NCI-H2171 treated with DMSO at 0.1 percent for 48 hours (cell line): ENCODE results near the gene ANKRD27.
"Not testable (repeated sequence)": the region's sequence is repeated elsewhere in the genome, so short reads cannot be mapped to it uniquely, and the experiment has no call there.

Experiments
- DNase-seq: peaks from one replicate; lab custom pipeline; 2025; lab: John Stamatoyannopoulos, UW

The ANKRD27 gene

DNA sequence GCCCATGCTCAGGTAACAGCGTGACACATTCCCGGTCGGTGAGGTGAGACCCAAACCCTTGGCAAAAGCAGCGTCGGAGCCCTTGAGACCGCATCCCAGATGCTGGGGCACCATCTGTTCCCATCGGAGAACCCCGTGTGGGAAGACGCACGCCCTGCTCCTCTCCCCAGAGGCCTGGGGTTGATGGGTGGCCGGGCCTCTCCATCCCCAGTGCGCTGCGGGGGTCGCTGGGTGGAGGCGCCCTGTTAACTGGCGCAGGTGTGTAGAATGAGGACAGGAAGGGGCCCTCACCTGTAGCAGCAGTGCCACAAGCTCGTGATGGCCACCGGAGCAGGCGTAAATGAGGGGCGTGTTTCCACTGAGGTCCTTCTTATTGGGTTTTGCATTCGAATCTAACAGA lies 69.4 kb downstream of the ANKRD27 start:
- DNase-seq, result peak; percentile 71

DNA sequence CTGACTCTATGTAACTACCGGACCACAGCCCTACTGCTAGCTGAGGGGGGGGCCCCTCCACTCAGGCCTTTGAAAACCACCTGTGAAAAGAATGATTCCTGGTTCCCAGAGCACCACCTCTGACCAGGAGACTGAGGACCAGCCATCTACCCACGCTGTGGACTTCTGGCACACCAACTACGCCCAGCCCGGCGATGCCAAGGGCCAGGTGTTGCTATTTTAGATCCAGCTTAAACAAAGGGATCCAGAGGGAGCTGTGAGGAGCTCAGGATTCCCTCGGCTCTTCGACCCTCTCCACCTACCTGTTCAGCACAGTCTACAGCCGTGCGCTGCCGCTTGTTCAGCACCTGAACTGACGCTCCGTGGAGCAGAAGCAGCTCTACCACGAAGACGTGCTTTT lies 71.0 kb downstream of the ANKRD27 start:
- DNase-seq, result no peak

DNA sequence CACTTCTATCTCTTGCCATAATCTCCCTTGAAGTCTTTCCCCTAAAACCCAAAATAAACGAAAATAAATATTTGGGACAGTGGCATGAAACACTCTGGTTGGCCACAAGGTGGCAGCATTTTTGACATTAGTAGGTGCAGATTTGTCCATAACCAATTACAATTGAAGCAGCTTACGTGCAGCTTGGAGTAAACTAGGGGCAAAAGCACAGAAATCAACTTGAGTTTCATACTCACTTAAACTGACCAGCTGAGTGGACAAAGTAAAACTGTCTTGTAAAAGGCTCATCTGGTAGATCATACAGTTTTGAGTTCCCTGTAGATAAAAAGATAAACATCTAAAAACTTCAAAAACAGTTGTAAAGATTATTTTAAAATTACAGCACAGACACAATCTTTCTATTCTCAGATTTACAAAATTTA lies 75.2 kb downstream of the ANKRD27 start:
- DNase-seq, result peak; percentile 62

DNA sequence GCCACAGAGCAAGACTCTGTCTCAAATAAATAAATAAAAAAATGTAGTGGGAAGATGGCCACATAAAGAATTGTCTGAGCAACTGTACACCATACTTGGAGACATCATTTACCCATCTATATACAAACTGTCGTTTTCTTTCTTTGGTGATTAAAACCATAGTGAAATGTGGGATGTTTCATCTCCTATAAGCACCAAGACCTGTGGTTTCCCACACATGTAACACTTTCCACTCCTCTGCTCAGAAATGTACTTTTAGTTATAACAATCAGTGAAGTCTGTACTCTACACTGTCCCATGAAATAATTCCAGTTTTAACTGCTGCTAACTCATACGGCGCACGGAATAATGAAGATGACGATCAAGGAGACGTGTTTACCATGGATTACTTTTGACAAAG lies 75.7 kb downstream of the ANKRD27 start:
- no peak for DNase-seq

DNA sequence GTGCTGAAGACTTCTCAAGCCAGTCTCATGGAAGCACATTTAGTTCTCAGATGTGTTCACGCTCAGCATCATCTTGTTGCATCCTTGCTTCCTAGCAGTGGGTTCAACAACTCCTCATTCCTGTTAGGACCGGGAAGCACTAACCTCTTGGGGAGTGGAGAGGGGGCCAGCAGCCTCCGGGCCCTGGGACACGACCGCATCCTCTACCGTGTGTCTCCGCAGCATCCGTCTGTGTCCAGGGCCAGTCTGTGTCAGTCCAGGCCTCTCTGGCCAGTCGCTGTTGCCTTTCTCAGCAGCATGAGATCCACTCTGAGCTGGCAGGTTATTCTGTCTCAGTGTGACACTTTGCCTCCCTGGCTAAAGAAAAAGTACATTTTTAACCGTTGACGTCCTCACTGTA lies 77.0 kb downstream of the ANKRD27 start:
- no peak for DNase-seq

DNA sequence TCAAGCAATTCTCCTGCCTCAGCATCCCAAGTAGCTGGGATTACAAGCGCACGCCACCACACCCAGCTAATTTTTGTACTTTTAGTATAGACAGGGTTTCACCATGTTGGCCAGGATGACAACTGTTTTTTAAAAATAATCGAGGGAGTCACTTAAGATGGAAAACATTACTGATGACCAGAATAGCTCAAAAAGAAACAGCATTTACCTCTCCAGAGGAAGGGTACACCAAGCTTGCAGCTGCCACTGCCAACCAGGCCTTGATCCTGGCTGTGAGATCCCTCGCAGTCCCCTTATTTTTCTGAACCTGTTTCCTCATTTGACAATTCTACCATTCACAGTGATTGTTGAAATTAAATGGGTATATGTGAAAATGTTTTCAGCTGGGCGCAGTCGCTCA lies 79.5 kb downstream of the ANKRD27 start:
- no peak for DNase-seq

DNA sequence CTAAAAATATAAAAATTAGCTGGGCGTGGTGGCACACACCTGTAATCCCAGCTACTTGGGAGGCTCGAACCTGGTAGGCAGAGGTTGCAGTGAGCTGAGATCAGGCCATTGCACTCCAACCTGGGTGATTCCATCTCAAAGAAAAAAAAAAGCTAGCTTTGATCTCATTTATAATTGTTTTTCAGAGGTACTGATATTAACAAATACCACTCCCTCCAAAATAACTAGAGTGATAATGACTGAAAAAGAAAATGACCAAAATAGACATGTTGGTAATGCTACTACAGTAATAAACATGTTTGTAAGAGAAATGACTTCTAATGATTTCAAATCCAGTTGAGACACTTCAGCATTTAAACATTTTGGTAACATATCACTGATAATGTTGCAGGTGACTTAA lies 81.0 kb downstream of the ANKRD27 start:
- no peak for DNase-seq

DNA sequence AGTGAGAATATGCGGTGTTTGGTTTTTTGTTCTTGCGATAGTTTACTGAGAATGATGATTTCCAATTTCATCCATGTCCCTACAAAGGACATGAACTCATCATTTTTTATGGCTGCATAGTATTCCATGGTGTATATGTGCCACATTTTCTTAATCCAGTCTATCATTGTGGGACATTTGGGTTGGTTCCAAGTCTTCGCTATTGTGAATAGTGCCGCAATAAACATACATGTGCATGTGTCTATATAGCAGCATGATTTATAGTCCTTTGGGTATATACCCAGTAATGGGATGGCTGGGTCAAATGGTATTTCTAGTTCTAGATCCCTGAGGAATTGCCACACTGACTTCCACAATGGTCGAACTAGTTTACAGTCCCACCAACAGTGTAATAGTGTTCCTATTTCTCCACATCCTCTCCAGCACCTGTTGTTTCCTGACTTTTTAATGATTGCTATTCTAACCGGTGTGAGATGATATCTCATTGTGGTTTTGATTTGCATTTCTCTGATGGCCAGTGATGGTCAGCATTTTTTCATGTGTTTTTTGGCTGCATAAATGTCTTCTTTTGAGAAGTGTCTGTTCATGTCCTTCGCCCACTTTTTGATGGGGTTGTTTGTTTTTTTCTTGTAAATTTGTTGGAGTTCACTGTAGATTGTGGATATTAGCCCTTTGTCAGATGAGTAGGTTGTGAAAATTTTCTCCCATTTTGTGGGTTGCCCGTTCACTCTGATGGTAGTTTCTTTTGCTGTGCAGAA lies 87.1 kb downstream of the ANKRD27 start:
- DNase-seq, result not testable (repeated sequence)

DNA sequence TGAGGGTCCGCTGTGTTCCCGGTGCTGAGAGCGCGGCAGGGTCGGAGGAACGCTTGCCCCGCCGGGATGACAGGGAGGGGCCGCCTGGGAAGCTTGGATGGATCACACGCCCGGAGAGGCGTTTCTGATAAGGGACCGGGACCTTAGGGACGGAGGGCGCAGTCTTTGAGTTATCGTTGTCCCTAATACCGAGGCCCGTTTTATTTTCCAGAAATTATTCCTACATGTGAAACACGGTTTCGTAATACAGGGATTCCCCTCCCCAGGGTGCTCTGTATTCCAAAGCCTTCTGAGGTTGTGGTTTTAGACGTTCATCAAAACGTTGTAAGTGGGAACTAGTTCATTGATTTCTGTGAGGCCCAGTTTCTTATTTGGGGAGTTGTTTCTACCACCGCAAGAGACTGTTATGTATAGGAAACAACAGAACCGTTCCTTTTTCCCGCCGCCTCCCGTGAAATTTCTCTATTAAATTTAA lies 93.2 kb downstream of the ANKRD27 start:
- DNase-seq, result peak; percentile 9

DNA sequence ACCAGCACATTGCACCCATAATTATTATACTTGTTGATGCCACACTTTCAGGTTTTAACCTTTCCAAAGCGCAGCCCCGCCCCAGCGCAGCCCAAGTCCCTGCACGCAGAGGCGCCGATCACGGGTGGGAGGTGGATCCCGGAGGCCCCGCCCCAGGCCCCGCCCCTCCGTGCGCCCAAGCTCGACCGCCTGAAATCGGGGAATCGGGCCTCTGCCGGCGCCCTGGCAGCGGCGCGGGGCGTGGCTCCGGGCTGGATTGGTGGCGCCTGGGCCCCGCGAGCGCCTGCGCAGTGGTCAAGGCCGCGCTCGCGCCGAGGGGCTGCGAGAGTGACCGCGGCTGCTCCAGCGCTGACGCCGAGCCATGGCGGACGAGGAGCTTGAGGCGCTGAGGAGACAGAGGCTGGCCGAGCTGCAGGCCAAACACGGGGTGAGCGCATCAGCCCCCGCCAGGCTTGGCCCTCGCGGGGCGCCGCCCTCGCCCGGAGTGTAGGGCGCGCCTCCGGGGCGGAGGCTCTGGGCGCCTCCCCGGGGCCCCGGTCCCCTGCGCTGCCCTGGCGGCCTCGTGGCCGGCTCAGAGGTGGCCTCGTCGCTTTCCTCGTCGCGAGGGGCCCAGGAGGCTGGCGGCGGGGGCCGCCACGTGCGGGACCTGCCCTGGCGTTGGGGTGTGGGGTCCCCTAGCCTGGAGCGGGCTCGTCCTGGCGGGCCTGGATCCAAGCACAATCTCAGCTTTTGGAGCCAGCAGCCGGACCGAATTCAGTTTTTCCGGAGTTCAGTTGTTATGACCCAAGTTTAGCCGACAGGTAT lies 93.9 kb downstream of the ANKRD27 start, which contains the start of gene PDCD5:
Gene PDCD5 (plus strand): TSS at position 290 of the 804 bp plus-strand sequence. CDS start 72 bp downstream, at position 362.
- peak; percentile 90 for DNase-seq

DNA sequence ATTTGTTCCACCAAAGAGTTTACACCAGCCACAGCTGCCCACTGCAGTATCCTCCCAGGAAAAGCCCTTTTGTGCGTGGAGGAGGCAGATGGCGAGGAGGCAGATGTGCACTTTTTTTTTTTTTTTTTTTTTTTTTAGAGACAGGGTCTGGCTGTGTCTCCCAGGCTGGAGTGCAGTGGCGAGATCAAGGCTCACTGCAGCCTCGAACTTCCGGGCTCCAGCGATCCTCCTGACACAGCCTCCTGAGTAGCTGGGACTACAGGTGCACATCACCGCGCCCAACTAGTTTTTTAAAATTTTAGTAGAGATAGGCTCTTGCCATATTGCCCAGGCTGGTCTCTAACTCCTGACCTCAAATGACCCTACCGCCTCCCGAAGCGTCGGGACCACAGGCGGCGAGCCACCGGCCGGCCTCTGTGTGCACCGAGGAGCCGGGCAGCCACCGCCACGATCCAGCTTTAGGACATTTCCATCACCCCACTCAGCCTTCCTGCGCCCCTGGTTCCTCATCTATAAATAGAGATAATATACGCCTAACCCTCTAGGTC lies 94.6 kb downstream of the ANKRD27 start:
- DNase-seq, result peak; percentile 67

DNA sequence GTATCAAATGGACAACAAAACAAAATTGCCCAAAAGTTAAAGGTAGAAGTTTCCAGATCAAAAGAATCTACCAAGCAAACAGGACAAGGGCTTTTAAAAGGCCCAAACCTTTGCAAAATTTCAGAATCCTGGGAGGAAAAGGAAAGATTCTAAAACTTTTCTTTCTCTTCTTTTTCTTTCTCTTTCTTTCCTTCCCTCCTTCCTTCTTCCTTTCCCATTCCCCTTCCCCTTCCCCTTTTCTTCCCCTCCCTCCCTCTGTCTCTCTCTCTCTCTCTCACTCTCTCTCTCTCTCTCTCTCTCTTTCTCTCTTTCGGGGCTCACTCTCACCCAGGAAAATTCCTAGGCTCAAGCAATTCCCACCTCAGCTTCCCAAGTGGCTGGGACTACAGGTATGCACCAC lies 98.2 kb downstream of the ANKRD27 start:
- DNase-seq, result no peak

DNA sequence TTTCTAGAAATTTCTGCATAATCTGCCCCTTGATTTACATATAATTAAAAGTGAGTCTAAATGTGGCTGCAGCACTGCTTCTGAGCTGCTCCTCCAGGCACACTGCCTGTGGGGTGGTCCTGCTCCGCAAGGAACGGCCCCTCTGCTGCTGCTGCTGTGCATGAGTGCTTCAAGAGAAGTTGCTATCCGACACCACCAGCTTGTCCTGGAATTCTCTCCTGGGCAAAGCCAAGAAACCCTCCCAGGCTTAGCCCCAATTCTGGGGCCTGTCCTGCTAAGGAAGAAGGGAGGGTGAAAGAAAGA lies 101.5 kb downstream of the ANKRD27 start:
- DNase-seq, result no peak

DNA sequence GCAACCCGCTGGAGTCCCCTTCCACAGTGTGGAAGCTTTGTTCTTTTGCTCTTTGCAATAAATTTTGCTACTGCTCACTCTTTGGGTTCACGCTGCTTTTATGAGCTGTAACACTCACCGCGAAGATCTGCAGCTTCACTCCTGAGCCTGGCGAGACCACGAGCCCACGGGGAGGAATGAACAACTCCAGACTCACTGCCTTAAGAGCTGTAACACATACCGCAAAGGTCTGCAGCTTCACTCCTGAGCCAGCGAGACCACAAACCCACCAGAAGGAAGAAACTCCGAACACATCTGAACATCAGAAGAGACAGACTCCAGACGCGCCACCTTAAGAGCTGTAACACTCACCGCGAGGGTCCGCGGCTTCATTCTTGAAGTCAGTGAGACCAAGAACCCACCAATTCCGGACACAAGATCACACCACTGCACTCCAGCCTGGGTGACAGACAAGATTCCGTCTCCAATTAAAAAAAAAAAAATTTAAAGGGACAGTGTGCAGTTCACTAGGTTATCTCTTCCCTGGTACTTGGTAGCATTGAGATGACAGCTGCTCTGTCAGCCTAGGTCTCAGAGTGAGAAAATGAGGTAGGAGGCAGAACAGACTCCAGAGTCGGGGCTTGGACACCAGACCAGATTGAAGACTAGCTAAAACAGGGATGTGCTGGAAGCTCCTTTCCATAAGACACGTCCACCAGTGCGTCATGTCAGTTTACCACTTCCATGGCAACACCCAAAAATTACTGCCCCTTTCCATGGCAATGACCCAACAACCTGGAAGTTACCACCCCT lies 102.1 kb downstream of the ANKRD27 start:
- DNase-seq, result not testable (repeated sequence)

DNA sequence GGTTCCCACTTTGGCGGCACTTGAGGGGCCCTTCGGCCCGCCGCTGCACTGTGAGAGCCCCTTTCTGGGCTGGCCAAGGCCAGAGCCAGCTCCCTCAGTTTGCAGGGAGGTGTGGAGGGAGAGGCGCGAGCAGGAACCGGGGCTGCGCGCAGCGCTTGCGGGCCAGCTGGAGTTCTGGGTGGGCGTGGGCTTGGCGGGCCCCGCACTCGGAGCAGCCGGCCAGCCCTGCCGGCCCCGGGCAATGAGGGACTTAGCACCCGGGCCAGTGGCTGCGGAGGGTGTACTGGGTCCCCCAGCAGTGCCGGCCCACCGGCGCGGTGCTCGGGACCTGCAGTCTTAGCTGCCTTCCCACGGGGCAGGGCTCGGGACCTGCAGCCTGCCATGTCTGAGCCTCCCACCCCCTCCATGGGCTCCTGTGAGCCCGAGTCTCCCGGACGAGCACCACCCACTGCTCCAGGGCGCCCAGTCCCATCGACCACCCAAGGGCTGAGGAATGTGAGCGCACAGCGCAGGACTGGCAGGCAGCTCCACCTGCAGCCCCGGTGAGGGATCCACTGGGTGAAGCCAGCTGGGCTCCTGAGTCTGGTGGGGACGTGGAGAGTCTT lies 103.4 kb downstream of the ANKRD27 start:
- not testable (repeated sequence) for DNase-seq

DNA sequence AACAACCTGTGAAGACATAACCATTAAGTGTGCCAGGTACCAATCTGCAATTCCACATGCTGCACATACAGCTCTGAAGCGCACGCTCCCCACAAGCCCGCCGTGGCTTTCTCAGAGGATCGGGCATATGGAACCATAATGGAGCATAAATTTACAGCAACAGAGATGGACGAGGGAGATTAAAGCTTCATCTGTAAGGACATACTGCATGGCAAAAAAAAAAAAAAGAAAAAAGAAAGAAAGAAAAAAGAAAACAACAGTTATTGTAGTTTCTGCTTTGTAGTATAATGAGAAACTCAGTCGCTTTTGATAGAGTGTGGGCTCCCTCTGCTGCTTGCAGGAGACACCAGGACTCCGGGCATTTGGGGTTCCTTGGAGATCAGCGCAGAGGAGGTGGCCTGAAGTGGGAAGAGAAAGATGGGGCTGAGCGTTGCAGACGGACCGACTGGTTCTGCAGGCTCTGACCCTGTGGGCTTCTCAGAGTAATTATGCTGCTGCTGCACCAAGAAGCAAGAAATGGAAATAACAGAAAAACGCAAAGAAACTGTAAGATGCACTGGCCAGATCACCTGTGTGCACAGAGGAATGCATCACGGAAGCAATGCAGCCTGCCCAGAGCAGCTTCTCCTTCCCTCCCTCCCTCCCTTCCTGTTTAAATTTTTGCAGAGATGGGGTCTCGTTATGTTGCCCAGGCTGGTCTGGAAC lies 104.7 kb downstream of the ANKRD27 start:
- peak; percentile 74 for DNase-seq

DNA sequence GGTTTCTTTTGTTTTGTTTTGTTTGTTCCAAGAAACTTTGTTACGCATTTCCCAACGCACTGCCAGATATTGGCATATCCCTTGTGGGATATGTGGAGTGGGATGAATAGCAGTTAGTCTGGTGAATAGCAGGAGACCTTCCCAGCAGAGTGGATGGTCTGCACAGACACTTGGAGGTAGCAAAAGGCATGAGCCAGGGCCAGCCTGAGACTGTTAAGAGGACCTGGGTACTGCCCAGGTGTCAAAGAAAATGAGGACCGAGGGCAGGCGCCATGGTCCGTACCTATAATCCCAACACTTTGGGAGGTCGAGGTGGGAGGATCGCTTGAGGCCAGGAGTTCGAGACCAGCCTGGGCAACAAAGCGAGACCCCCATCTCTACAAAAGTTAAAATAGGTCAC lies 107.5 kb downstream of the ANKRD27 start:
- no peak for DNase-seq

DNA sequence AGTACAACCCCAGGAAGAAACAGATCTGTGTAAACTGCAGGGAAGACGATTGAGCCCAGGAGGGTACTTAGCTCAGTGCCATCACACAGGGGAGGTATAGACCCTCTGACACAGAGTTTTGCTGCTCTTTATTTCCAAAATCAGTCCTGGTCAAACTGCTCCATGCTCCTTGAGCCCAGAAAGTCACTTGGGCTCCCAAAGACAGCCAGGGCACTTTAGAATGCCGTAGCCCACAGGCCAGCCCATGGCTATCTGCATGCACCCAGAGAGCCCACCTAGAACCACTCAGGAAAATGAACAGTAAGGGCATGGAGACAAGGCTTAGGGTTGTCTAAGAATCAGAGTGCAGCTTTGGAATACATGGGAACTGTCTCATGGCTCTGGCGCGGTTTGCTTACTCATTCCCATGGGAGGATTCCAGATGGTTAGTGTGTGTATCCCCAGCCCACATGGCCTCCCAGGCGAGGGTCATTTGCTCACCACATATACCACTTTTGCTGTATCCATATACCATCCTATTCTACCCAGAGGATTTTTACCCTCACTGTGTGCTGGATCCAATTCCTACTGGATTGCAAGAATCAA lies 108.6 kb downstream of the ANKRD27 start:
- peak; percentile 66 for DNase-seq

DNA sequence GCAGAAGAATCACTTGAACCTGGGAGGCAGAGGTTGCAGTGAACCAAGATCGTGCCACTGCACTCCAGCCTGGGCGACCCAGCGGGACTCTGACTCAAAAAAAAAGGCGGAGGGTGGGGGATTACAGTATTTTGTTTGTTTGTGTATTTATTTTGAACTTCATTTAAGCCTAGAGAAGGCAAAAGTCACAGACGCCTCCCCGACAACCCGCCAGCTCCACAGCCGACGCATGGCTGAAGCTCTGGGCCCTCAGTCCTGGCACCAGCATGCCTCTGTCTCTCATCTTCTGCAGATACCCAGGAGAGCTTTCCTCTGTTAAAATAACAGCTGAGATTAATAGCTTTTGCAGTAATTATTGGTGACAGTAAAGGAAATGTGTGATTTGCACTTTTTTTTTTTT lies 111.2 kb downstream of the ANKRD27 start:
- no peak for DNase-seq

DNA sequence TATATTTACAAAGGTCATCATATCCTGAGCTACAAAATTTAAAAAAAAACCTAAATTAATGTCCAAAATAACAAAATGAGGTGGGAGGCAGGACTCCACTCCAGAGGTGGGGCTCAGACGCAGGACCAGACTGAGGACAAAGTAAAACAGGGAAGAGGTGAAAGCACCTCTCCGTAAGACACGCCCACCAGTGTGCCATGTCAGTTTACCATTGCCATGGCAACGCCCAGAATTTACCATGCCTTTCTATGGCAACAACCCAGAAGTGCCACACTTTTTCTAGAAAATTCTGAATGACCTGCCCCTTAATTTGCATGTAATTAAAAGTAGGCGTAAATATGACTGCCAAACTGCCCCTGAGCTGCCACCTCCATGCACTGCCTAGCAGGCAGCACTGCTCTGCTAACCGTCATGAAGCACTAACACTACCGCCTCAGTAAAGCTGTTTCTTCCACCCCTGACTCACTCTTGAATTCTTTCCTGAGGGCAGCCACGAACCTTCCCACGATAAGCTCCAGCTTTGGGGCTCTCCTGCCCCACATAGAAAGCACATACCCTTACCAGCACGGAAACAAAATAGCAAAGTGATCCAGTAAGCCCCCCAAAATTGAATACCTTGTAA lies 116.3 kb downstream of the ANKRD27 start:
- DNase-seq, result no peak
